GM13977 (cell line): ENCODE data around the gene DHODH.
A peak's percentile ranks its signal among the peaks of the same experiment; 100 is the strongest.

Source experiments
- DNase-seq: peaks from one replicate; pipeline ENCODE4 v3.0.0; 2012; ENCODE audit warnings: low spot score
- CTCF ChIP-seq: IDR thresholded peaks from 2 replicates; pipeline ENCODE4 v1.5.1; 2012; ENCODE audit warnings: mild to moderate bottlenecking, control low read depth; ENCODE audit not compliant: insufficient read depth; ENCODE audit errors: extremely low read depth, missing control alignments
- in situ Hi-C: fragments of 300-500 bp; cut with MboI; formaldehyde crosslinking; loops from one replicate; pipeline ENCODE4 v1.12.0; 2022; ENCODE audit warnings: low sequenced_read_pairs, low pct_unique_long_range_greater_than_20kb, mixed read lengths, inconsistent platforms; ENCODE audit not compliant: unreplicated experiment

Gene DHODH

DNA sequence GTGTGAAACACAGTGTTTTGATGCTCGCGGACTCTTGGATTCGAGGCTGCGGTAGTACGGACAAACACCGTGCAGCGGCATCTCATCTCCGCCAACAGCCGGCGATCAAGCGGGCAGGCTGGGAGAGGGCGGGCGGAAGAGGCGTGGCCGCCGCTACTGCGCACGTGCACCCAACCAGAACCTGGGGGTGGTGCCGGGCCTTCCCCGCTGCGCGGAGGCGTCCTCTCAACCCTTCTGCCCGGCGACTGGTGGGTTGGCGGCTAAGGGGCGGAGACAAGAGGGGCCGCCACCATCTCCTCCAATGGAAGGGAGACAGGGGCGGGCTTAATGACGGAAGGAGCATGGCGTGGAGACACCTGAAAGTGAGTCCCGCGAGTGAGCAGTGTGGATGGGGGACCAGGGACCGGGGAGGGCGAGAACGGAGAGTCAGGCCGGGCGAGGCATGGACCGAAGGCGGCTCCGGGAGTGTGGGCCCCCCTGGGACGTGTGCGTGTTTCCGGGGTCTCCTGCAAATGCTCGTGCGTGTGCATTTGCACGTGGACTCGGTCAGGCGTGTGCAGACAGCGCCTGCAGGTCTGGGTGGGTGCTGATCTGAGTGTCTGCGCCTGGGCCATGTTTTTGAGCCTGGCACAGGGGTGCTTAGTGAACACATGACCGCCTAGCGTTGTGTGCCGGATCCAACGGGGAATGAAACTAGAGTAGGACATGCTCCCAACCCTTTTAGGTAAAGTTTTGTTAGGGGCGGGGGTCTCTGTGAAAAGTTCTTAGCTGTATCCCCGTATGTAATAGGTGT is at the start of gene DHODH:
TSS of gene DHODH (plus strand) at position 321 of the 793 bp plus-strand sequence. CDS start at position 342, 21 bp downstream.
- in situ Hi-C loops: no loop called here
- no peak for TF ChIP-seq CTCF
- DNase-seq: peak; percentile 99

- TF ChIP-seq CTCF: peak; percentile 90
- peak; percentile 73 for DNase-seq
- in situ Hi-C loops: no loop called here
Measured at GRCh38 chr16:71961066-71962039, 47.2 kb upstream of the DHODH start.

GRCh38 chr16:71963125-71963875 is 45.2 kb upstream of the DHODH start:
- in situ Hi-C loops: no loop called here
- no peak for TF ChIP-seq CTCF
- no peak for DNase-seq

- in situ Hi-C loops: no loop called here
- no peak for DNase-seq
- no peak for TF ChIP-seq CTCF
Measured at GRCh38 chr16:71965223-71965622, 43.3 kb upstream of the DHODH start.

- in situ Hi-C loops: no loop called here
- no peak for DNase-seq
- TF ChIP-seq CTCF: no peak
Measured at GRCh38 chr16:71966932-71967331, 41.6 kb upstream of the DHODH start.

GRCh38 chr16:71969353-71969752 is 39.2 kb upstream of the DHODH start:
- TF ChIP-seq CTCF: no peak
- no peak for DNase-seq
- in situ Hi-C loops: no loop called here
